Epithelial cell of esophagus (primary cell): ENCODE results near the gene TENM3.

Experiments used
- DNase-seq: peaks from one replicate; pipeline ENCODE4 v3.0.0; 2010; ENCODE audit warnings: low read depth
- H3K4me3 ChIP-seq: 2 replicates; pipeline ENCODE4 v1.5.1; 2011; ENCODE audit warnings: mild to moderate bottlenecking, low read length, control low read depth
- CTCF ChIP-seq: IDR thresholded peaks from 2 replicates; pipeline ENCODE4 v1.5.1; 2011; ENCODE audit warnings: low read depth, mild to moderate bottlenecking, low read length, control low read depth, inconsistent platforms; ENCODE audit not compliant: insufficient read depth; ENCODE audit errors: missing control alignments

The TENM3 gene

GRCh38 chr4:182343453-182343852 is 100.3 kb downstream of the TENM3 start:
- DNase-seq, result no peak
- H3K4me3 ChIP-seq, result no peak overlapping the region
- TF ChIP-seq CTCF, result no peak

DNA sequence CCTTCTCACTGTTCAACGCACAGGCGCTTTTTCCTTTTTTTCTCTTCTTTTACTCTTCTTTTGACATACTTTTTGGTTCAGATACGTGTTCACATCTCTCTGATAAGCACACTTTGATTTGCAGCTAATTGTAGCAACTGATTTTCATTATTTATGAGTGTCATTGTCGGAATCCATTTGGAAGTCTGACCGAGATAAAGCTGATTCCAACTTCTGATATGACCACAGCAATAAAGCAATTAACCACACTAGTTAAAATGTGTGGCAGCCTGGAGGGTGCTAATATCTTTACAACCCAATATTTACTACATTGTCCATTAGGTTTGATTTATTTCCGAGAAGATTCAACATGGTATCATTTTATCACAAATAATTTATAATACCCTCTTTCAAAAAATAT is 101.8 kb downstream of the TENM3 start:
- no peak for DNase-seq
- H3K4me3 ChIP-seq, result no peak overlapping the region
- TF ChIP-seq CTCF, result no peak

GRCh38 chr4:182346250-182346649 is 103.0 kb downstream of the TENM3 start:
- DNase-seq, result no peak
- TF ChIP-seq CTCF, result no peak
- H3K4me3 ChIP-seq, result no peak overlapping the region

DNA sequence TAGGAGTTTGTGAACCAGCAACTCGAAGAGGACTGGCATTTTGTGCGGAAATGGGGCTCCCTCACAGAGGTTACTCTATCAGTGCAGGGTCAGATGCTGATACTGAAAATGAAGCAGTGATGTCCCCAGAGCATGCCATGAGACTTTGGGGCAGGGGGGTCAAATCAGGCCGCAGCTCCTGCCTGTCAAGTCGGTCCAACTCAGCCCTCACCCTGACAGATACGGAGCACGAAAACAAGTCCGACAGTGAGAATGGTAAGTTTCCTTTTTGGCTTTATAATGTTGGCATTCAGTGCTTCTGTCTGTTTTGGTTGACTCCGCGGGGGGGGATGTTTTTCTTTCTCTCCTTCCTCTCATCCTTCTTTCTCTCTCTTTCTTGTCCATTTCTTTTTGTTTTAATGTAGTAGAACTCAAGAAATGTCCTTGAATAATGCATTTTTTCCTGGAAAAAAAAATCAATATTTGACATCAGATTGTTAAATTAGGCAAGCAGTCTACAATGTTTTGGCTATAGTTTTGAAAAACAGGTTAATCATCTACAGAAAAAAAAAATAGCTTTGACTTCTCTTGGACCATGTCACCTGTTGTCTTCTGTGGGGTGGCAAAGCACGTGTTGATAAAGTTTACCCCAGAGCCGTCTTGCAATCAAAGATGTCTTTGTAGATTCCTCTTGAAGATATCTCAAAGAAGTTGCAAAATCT is 103.6 kb downstream of the TENM3 start:
- DNase-seq, result no peak
- no peak overlapping the region for H3K4me3 ChIP-seq
- TF ChIP-seq CTCF, result no peak

DNA sequence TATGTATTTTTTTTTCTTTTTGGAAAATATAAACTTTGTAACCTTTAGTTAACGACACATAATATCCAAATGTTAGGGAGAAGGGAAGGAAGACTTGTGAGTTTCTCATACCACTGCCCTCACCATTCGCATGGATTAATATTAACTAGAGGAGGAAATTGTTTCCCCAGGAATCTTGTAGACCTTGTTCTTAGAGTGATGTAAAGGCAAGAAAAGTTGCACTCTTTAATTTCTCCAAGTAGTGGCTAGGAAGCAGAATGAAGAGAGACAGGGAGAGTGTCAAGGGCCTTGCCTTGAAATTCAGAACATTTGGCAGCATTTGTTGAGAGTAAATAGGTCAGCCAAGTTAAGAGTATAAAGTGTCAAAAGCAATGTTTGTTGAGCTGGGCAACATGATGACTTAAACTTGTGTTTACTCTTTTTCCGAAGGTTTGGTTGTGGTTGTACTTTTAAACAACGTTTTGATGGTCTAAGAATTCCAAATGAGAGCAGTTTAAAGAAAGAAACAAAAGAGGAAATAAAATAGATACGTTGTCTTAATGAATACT is 105.7 kb downstream of the TENM3 start:
- DNase-seq, result no peak
- H3K4me3 ChIP-seq, result no peak overlapping the region
- TF ChIP-seq CTCF, result no peak

DNA sequence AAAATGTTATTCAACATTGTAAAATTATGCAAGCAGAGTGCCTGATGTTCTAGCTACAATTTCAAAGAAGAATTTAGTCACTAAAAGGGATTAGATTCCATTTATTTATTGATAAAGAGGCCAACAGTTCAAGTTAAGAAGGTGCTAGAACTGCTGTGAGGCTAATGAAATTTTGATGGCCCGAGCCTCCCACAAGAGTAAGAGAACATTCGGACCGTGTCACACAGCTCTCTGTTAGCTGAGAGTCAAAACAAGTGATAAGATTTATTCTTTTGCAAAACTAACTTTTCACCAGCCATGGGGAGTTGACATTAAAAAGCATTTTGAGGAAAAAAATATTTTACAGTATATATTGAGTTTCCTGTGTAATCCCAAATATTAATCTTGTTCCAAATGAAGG is 106.8 kb downstream of the TENM3 start:
- TF ChIP-seq CTCF, result no peak
- DNase-seq, result no peak
- no peak overlapping the region for H3K4me3 ChIP-seq

- no peak for DNase-seq
- H3K4me3 ChIP-seq, result no peak overlapping the region
- no peak for TF ChIP-seq CTCF
These were observed 108.3 kb downstream of the TENM3 start for GRCh38 chr4:182351485-182351884.
